AG08395 (cell line): ENCODE results near the gene FMNL2.
"Not testable (repeated sequence)": the region's sequence is repeated elsewhere in the genome, so short reads cannot be mapped to it uniquely, and the experiment has no call there.

Experiments used
- DNase-seq: peaks from one replicate; pipeline ENCODE4 v3.0.0; 2012; ENCODE audit warnings: mixed read lengths, low spot score

The FMNL2 gene

GRCh38 chr2:152375174-152375573 lies 40.2 kb downstream of the FMNL2 start:
- no peak for DNase-seq

DNA sequence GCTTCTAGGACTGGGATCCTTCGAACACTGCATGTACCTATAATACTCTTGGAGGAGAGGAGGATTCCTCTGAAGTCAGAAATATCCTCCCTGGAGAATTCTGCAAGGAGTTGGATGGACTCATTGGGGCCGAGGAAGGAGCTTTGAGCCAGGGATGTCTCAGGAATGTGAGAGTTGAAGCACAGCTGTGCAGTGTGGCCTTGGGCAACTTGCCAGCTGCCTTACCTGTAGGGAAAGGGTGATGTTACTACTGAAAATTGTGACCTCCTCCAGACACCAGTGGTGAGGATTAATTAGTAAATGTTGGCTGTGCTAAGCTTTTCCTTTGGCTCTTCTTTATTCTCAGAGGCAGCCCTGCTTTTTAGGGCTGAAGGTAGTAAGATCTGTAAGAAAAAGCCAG lies 41.4 kb downstream of the FMNL2 start:
- no peak for DNase-seq

GRCh38 chr2:152376968-152377367 lies 42.0 kb downstream of the FMNL2 start:
- no peak for DNase-seq

DNA sequence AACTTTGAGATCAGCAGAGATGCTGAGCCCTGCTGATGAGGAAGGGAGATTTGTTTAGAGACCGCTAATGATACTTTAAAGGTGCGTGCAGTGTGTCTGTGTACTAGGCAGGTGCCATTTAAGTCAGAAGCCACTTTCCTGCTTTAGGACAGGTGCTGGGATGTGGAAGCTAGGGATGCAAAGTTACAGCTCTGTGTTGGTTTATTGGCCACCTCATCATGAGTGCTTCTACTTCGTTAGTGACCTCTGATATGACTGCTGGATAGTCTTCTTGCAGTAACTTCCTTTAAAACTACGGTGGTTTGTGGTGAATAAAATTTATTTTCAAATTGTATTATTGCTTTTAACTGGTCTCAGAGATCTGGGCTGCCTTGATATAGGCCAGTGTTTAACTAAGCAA lies 44.1 kb downstream of the FMNL2 start:
- DNase-seq = no peak

DNA sequence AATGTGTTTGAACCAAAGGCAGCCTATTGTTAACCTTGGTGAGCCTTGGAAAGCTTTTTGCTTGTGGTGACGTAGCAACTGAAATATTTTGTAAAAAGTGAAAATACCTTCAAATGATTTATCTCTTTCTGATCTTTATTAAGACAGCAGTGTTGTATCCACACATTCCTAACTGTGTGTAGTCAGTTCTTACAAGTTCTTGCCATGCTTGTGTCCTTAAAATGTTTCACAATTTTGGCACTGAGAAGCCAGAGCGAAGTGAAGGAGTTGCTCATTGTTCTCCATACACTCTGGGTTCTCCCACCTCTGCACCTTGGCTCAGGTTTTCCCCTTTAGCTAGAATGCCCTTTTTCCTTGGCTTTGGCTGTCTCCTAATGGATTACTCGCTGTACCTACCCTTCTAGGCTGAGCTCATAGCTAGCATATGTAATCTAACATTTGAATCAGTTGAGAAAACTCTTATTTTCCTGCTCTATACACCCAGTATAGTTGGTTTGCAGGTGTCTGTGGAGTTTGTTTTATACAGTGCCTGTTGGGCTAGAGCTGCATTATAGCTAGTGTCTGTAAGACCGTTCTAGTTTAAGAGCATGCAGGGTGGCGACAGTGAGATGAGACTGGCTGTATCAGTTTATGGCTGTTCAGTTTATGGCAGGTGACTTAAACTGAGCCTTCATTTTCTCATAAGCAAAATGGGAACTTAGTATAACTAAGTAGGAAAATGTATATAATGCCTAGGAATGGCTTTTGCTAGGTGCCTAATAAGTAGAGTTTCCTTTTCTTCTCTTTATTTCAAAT lies 45.5 kb downstream of the FMNL2 start:
- no peak for DNase-seq

GRCh38 chr2:152383702-152384101 lies 48.7 kb downstream of the FMNL2 start:
- DNase-seq = no peak

- no peak for DNase-seq
Measured at GRCh38 chr2:152384992-152385391, 50.0 kb downstream of the FMNL2 start.

- no peak for DNase-seq
Measured at GRCh38 chr2:152385650-152386049, 50.7 kb downstream of the FMNL2 start.

DNA sequence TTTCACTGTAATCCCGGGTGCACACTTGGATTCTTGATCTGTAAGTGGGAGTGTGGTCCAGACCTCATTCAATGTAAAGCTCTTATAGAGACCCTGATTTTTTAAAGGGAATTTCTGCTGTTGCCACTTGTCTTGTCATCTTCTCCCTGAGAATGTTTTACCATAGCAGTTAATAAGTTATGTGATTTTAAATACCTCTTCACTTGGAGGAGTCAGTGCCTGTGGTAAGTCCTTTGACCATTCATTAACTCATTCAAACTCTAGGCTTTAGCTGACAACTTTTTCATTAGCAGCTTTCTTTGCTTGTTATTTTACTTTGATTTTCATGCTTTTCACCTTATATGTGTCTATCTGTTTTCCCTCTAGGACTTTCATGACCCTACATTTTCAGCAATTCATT lies 51.3 kb downstream of the FMNL2 start:
- DNase-seq = no peak

- DNase-seq = no peak
Measured at GRCh38 chr2:152387041-152387440, 52.1 kb downstream of the FMNL2 start.

DNA sequence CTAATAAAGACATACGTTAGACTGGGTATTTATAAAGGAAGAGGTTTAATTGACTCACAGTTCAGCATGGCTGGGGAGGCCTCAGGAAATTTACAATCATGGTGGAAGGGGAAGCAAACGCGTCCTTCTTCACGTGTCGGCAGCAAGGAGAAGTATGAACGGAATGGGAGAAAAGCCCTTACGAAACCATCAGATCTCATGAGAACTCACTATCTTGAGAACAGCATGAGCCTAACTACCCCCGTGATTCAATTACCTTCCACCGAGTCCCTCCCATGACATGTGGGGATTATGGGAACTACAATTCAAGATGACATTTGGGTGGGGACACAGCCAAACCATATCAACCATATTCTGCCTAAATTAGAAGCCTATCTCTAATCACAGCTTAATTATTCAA lies 53.3 kb downstream of the FMNL2 start:
- DNase-seq = not testable (repeated sequence)

DNA sequence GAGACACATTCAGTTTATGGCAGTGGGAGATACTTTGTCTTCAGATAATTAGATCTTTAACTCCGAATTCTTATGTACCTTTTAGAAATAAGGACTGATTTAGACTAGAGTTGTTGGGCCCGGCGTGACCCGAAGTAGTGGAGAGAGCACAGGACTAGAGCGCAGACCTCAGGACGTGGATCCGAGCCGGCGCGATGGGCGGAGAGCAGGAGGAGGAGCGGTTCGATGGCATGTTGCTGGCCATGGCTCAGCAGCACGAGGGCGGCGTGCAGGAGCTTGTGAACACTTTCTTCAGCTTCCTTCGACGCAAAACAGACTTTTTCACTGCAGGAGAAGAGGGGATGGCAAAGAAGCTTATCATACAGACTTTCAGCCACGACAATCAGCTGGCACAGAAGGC lies 54.5 kb downstream of the FMNL2 start:
- no peak for DNase-seq

- DNase-seq = no peak
Measured at GRCh38 chr2:152390837-152391236, 55.9 kb downstream of the FMNL2 start.

GRCh38 chr2:152391318-152391717 lies 56.3 kb downstream of the FMNL2 start:
- no peak for DNase-seq

DNA sequence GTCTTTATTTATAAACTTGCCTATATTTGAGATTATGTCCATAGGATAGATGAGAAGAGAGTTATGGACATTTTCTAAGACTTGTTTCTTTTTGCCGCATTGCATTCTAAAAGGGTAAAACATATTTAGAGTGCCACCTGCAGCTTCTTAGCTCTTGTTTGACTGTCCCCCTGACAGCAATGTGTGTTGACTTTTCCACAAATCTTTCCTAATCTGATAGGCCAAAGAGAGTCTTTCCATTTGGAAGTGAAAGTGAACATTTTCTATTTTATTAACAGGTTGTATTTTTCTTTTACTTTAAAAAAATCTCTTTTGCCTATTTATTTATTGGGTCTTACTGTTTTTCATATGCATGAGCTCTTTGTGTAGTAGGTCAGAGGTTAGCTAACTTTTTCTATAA lies 58.4 kb downstream of the FMNL2 start:
- DNase-seq = no peak

- no peak for DNase-seq
Measured at GRCh38 chr2:152394326-152394725, 59.4 kb downstream of the FMNL2 start.

DNA sequence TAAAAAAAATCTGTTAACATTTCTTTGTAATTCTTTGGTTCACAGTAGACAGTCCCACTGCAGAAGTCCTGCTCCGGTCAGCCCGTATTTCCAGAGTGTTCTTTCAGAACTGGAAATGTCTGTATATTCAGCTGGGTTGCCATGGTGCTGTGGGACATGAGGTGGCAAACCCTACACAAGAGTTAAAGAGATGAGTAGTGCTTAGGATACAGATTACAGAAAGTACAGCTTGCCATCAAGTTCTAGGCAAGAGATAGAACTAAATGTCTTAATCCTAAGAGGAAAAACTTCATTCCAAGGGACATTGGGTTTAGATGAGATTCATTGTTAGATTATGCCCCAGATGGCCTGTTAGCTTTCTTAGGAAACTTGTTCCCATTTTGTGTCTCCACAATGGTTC lies 60.1 kb downstream of the FMNL2 start:
- DNase-seq = peak; percentile 46

DNA sequence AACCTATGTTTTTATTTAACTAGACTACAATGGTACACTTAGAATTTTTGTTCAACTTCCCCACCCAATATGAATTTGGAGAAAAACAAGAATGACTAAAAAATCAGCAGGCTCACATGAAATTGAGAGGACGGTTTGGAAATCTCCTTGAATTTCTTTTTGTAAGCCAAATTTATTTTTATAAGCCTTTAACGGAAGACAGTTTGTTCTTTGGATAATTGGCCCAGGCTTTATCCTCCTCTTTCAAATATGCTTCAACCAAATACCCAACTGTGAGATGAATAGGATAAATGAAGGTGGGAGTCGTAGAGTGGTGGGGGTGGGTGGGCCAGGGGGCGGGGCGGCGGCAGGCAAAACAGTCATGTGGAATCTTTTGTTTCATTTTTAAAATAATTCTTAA lies 60.6 kb downstream of the FMNL2 start:
- no peak for DNase-seq

GRCh38 chr2:152396051-152396511 lies 61.1 kb downstream of the FMNL2 start:
- peak; percentile 39 for DNase-seq

GRCh38 chr2:152396763-152397162 lies 61.8 kb downstream of the FMNL2 start:
- DNase-seq = no peak

DNA sequence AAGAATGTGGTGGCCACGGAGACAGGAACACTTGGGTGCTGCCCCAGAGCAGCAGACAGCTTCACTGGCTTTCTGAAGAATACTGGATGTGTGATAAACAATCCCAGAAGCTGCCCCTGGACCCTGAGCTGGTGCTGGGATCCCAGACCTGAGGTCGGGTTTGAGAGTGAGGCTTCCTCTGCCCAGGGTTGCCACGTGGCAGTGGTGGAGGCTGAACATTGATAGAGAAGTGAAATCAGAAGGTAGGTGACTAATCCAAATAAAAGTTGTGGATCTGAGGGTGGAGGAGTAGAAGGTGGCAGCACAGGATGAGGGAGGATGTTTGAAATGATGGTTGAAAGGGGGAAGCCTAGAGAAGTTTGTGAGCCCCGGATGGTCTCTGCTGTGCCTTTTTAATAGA lies 64.0 kb downstream of the FMNL2 start:
- DNase-seq = no peak

- no peak for DNase-seq
Measured at GRCh38 chr2:152400607-152401214, 65.7 kb downstream of the FMNL2 start.
